ENCODE results near the gene CHMP6. TPM values are rescaled to one million over a fixed set of nuclear protein-coding genes. Genes with fewer than 3 reads are reported as not detected.

Gene CHMP6
- total RNA-seq, 4 donors from 2014 or later: 16.7 to 23.8 (median 22.1) TPM

GRCh38 chr17:80998748-80999535 lies 7.3 kb downstream of the CHMP6 start:
- DNase-seq: no peak
- no peak for TF ChIP-seq POLR2A (IDR thresholded peaks at IDR 0.05)
- TF ChIP-seq, protein P1, sequence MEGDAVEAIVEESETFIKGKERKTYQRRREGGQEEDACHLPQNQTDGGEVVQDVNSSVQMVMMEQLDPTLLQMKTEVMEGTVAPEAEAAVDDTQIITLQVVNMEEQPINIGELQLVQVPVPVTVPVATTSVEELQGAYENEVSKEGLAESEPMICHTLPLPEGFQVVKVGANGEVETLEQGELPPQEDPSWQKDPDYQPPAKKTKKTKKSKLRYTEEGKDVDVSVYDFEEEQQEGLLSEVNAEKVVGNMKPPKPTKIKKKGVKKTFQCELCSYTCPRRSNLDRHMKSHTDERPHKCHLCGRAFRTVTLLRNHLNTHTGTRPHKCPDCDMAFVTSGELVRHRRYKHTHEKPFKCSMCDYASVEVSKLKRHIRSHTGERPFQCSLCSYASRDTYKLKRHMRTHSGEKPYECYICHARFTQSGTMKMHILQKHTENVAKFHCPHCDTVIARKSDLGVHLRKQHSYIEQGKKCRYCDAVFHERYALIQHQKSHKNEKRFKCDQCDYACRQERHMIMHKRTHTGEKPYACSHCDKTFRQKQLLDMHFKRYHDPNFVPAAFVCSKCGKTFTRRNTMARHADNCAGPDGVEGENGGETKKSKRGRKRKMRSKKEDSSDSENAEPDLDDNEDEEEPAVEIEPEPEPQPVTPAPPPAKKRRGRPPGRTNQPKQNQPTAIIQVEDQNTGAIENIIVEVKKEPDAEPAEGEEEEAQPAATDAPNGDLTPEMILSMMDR (IDR thresholded peaks at IDR 0.05): no peak
- H3K9me3 ChIP-seq: no peaks in the 10 kb centered on the region
- H3K27me3 ChIP-seq: peaks cover 0 to 13% (median 4%) of the 10 kb centered on the region in 4 donors
- peaks cover 9 to 35% (median 24%) of the 10 kb centered on the region in 3 donors for H3K4me1 ChIP-seq
- H3K27ac ChIP-seq: no peak overlapping the region
- peaks cover 29 to 62% (median 46%) of the 10 kb centered on the region in 3 donors for H3K36me3 ChIP-seq
- intact Hi-C loops (cut with DNase I): loop anchor here (10.0 kb wide), 1 partner anchor 106 kb away; no protein-coding TSS in a partner anchor
- H3K4me3 ChIP-seq: no peak overlapping the region
- WGBS, 2 donors: 89 to 91% methylated on average over 8 to 27 of the region's 39 CpGs

GRCh38 chr17:80999536-81000333 lies 8.1 kb downstream of the CHMP6 start:
- no peak for TF ChIP-seq POLR2A (IDR thresholded peaks at IDR 0.05)
- TF ChIP-seq, protein P1 (IDR thresholded peaks at IDR 0.05): no peak
- H3K36me3 ChIP-seq: peaks cover 29 to 61% (median 46%) of the 10 kb centered on the region in 3 donors
- H3K4me1 ChIP-seq: peaks cover 17 to 37% (median 23%) of the 10 kb centered on the region in 3 donors
- H3K27me3 ChIP-seq: peaks cover 0 to 21% (median 8%) of the 10 kb centered on the region in 4 donors
- H3K4me3 ChIP-seq: no peak overlapping the region
- DNase-seq: no peak
- 89 to 96% methylated on average over 8 to 15 of the region's 40 CpGs for WGBS, 2 donors
- H3K9me3 ChIP-seq: no peaks in the 10 kb centered on the region
- intact Hi-C loops (cut with DNase I): loop anchor here (10.0 kb wide), 1 partner anchor 105 kb away; no protein-coding TSS in a partner anchor
- no peak overlapping the region for H3K27ac ChIP-seq

DNA sequence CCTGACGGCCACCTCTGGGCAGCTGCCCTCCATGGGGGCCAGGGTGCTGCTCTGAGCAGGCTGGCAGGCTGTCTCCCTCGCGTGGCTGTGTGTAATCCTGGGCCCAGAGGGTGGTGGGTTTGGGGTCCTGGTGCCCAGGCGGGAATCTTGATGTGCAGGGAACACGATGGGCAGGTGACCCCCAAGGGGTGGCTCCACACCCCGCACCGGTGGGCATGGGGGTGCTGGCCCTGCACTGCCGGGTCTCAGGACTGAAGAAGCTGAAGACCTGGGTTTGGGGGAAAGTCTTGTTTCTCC lies 8.6 kb downstream of the CHMP6 start:
- intact Hi-C loops (cut with DNase I): no loop called here

DNA sequence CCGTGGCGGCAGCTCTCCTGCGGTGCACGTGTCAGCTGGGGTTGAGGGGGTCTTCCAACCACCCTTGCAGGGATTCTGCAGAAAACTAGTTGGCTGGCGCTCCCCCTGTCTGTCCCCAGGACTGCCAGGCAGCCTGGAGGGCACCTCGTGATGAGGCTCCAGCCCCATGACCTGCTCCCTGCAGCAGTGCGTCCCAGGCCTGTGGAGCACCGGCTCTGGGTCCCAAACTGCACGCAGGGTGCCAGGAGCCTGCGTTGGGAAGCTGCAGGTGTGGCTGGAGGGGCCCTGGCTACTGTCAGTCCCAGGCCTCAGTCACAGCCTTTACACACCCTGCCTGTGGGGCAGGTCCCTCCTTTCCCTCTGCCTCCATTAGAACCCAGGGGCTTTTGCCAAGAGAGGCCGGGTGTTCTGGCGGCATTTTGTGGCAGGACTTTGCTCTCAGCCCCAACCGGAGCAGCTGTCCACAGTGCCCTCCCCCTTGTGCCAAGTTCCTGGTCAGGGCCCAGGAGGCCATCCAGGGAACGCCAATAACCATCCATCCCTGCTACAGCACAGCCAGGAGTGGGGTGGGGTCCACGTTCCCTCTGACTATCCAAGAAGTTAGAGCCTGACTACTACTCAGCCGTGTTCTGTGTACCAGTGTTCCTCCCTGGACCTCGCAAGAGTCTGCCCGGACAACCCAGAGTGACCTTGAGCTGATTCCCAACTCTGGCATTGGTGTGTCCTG lies 9.2 kb downstream of the CHMP6 start:
- peaks cover 20 to 50% (median 38%) of the 10 kb centered on the region in 3 donors for H3K36me3 ChIP-seq
- WGBS, 2 donors: 80 to 84% methylated on average over 1 to 5 of the region's 18 CpGs

More for the DNA sequence above, 8.6 kb downstream of the CHMP6 start:
- TF ChIP-seq, protein P1 (IDR thresholded peaks at IDR 0.05): no peak
- TF ChIP-seq POLR2A (IDR thresholded peaks at IDR 0.05): no peak
- H3K4me3 ChIP-seq: no peak overlapping the region
- whole genome bisulfite sequencing, 2 donors: 100% methylated on average over 3 of the region's 8 CpGs; no CpG with 5 or more reads in 1 of the 2 donors
- DNase-seq: no peak
- peaks cover 25 to 55% (median 43%) of the 10 kb centered on the region in 3 donors for H3K36me3 ChIP-seq
- peaks cover 17 to 39% (median 23%) of the 10 kb centered on the region in 3 donors for H3K4me1 ChIP-seq
- no peak overlapping the region for H3K27ac ChIP-seq
- H3K9me3 ChIP-seq: no peaks in the 10 kb centered on the region
- H3K27me3 ChIP-seq: peaks cover 0 to 27% (median 10%) of the 10 kb centered on the region in 4 donors

More for the DNA sequence above, 9.2 kb downstream of the CHMP6 start:
- H3K9me3 ChIP-seq: no peaks in the 10 kb centered on the region
- peaks cover 0 to 32% (median 10%) of the 10 kb centered on the region in 4 donors for H3K27me3 ChIP-seq
- DNase-seq: no peak
- no peak overlapping the region for H3K27ac ChIP-seq
- intact Hi-C loops (cut with DNase I): no loop called here
- H3K4me3 ChIP-seq: no peak overlapping the region
- TF ChIP-seq, protein P1 (IDR thresholded peaks at IDR 0.05): no peak
- peaks cover 17 to 39% (median 23%) of the 10 kb centered on the region in 3 donors for H3K4me1 ChIP-seq

Data from esophagus squamous epithelium (tissue), 5 donors.